Thyroid gland (tissue), 4 donors: ENCODE measurements around the gene MRPL37.

Experiments used
- POLR2A ChIP-seq, 2 donors: fragments of 450-650 bp; IDR thresholded peaks; one replicate each; pipeline ENCODE4 v1.6.1; 2017; ENCODE audit warnings: antibody characterized with exemption in 2 of 2, mild to moderate bottlenecking in 2 of 2, moderate library complexity in 1 of 2
- TF ChIP-seq, protein P1 (sequence below), 6 experiments: fragments of 200-600 bp in 3 of 6; fragments of 450-650 bp in 3 of 6; sonication (generic) in 3 of 6; IDR thresholded peaks; one replicate each; pipeline ENCODE4 v1.5.1; 2016 to 2019; ENCODE audit warnings: antibody characterized with exemption in 6 of 6, mild to moderate bottlenecking in 2 of 6, inconsistent platforms in 1 of 6, moderate library complexity in 1 of 6

DNA sequence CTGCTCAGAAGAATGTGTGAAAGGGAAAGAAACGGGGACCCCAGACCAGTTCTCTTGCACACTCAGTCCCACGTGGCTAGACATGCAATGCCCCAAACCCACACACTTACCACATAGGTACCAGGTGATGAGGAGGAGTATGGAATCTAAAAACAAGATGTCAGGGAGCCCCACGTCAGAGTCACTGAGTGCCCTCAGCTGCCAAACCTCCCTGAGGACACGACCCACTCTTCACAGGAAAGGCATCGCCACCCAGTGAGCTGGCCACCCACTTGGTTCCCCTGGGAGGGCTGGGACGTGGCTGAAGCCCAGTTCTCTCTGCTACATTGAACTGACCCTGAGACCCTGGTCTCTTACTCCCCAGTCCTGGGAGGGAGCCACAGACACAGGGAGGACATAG, 41.4 kb downstream of the MRPL37 start:
- TF ChIP-seq, protein P1, sequence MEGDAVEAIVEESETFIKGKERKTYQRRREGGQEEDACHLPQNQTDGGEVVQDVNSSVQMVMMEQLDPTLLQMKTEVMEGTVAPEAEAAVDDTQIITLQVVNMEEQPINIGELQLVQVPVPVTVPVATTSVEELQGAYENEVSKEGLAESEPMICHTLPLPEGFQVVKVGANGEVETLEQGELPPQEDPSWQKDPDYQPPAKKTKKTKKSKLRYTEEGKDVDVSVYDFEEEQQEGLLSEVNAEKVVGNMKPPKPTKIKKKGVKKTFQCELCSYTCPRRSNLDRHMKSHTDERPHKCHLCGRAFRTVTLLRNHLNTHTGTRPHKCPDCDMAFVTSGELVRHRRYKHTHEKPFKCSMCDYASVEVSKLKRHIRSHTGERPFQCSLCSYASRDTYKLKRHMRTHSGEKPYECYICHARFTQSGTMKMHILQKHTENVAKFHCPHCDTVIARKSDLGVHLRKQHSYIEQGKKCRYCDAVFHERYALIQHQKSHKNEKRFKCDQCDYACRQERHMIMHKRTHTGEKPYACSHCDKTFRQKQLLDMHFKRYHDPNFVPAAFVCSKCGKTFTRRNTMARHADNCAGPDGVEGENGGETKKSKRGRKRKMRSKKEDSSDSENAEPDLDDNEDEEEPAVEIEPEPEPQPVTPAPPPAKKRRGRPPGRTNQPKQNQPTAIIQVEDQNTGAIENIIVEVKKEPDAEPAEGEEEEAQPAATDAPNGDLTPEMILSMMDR (IDR thresholded peaks at IDR 0.05): no peak
- no peak for TF ChIP-seq POLR2A (IDR thresholded peaks at IDR 0.05)
